Kasumi-1 (cell line): Measurements from ENCODE around the gene PDAP1.
A peak's percentile ranks its signal among the peaks of the same experiment; 100 is the strongest.

Experiments
- DNase-seq, 2 experiments: peaks; one replicate each; lab custom pipeline; 2025; lab: John Stamatoyannopoulos, UW

PDAP1 gene

DNA sequence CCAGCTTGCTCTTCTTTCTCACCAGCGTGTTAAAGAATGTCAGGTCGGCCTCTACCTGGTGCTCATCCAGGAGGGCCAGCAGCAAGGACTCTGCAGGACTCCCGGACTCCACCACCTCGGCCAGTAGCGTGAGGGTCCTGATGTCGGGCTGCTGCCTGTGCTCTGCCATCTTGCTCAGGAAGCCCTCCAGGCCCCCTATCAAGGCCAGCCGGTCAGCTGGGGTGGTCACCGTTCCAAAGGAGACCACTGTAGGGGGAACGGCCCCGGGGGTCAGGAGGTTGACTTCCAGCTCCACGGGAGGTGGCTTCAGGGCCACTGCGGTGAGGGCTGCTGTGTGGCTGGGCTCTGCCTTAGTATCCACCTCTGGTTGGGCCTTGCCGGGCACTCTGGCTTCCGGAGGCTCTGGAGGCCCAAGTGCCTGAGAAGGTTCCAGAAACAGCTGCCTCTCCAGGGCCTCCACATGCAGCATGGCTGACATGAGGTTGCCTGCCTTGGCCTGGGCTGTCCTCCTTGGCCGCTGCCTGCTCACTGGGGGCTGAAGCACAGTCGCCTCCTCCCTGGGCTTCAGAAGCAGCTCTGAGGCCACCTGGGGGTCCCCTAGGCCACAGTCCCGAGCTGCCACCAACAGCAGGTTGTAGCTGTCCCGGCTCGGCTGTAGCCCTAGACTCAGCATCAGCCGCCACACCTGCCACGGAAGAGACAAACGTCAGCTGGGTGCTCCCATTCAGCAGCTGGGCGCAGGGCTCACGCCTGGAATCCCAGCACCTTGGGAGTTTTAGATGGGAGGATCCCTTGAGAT lies 16.7 kb upstream of the PDAP1 start:
- no peak for DNase-seq

GRCh38 chr7:99422625-99423024 lies 14.2 kb upstream of the PDAP1 start:
- DNase-seq = no peak

GRCh38 chr7:99422186-99422585 lies 13.8 kb upstream of the PDAP1 start:
- no peak for DNase-seq

GRCh38 chr7:99420986-99421385 lies 12.6 kb upstream of the PDAP1 start:
- no peak for DNase-seq

DNA sequence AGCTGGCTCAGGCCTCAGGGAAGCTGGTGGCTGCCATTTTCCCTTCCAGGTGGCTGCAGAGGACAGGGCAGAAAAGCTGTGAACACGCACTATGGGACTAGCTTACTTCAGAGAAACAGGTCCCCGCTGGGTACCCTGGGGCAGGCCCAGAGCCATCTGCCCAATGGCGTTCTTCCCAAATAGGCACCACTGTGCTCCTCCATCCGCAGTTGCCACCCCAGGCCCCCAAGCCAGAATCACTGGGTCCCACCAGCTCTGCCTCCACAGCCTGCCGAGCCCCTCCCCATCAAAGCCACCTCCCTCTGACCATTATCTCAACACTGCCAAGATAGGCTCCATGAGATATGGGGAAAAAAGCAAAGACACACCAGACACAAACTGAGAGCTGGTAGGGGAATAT lies 11.8 kb upstream of the PDAP1 start:
- DNase-seq = no peak

DNA sequence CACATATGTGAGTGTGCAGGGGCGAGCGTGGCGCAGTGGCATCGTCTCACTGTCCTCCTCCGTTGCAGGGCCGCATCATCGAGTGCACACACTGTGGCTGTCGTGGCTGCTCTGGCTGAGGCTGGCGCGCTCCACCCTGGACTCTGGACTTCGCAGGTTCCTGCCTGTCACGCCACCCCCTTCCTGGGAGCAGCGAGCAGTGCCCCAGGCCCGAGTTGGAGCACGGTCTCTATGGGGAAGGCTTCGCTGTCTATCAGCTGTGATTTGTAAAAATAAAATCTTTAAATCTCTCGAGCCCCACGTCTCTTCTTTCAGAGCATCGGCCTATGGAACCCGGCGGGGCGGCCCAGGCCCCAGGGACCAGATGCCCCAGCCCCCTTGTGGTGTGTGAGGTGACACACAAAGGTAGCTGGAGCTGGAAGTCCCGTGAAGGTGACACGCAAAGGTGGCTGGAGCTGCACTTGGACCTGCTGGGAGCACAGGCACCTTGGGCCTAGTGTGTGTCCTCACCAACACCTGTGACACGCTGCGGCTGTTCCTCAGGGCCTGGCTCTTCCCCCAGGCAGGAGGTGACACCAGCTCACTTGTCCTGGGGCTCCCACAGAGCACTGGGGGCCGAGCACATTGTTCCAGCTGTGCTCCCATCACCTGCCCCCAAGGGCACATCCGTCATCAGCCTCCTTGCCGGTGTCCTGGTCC lies 11.1 kb upstream of the PDAP1 start:
- DNase-seq = no peak

- no peak for DNase-seq
These were observed 9.9 kb upstream of the PDAP1 start for GRCh38 chr7:99418260-99418659.

DNA sequence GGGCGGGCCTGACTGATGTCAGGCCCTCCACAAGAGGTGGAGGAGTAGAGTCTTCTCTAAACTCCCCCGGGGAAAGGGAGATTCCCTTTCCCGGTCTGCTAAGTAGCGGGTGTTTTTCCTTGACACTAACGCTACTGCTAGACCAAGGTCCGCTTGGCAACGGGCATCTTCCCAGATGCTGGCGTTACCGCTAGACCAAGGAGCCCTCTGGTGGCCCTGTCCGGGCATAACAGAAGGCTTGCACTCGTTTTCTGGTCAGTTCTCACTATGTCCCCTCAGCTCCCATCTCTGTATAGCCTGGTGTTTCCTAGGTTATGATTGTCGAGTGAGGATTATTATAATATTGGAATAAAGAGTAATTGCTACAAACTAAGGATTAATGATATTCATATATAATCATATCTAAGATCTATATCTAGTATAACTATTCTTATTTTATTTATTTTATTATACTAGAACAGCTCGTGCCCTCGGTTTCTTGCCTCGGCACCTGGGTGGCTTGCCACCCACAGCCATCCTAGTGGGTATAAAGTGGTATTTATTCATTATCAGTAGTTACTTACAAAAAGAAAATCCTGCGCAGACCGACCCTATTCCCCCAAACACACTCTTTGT lies 7.2 kb upstream of the PDAP1 start:
- DNase-seq = peak; percentile 39 to 53

DNA sequence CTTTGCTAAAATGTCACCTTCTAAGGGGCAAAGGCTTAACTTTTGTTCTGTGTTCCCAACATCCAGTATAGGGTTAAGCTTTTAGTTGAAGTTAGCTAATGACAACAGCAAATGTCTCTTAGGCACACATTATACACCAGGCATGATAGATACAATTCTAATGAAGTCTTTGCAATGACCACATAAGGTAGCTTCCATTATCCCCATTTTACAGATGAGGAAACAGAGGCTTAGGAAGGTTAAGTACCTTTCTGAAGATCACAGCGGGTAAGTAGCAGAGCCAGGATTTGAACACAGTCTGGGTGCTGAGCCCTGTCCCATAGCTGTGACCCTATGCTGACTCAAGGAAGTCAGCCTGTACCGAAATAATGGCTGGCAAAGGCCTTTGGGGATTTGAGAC lies 2.2 kb upstream of the PDAP1 start:
- no peak for DNase-seq

GRCh38 chr7:99409806-99410205 lies 1.4 kb upstream of the PDAP1 start:
- no peak for DNase-seq

GRCh38 chr7:99409192-99409572 lies 785 bp upstream of the PDAP1 start:
- peak; percentile 52 to 64 for DNase-seq

GRCh38 chr7:99407872-99408378 lies 472 bp downstream of the PDAP1 start:
- DNase-seq = peak in 1 of 2 experiments; percentile 46

- no peak for DNase-seq
These were observed 1.8 kb downstream of the PDAP1 start for GRCh38 chr7:99406557-99406956.

GRCh38 chr7:99404977-99405320 lies 3.4 kb downstream of the PDAP1 start:
- no peak for DNase-seq

DNA sequence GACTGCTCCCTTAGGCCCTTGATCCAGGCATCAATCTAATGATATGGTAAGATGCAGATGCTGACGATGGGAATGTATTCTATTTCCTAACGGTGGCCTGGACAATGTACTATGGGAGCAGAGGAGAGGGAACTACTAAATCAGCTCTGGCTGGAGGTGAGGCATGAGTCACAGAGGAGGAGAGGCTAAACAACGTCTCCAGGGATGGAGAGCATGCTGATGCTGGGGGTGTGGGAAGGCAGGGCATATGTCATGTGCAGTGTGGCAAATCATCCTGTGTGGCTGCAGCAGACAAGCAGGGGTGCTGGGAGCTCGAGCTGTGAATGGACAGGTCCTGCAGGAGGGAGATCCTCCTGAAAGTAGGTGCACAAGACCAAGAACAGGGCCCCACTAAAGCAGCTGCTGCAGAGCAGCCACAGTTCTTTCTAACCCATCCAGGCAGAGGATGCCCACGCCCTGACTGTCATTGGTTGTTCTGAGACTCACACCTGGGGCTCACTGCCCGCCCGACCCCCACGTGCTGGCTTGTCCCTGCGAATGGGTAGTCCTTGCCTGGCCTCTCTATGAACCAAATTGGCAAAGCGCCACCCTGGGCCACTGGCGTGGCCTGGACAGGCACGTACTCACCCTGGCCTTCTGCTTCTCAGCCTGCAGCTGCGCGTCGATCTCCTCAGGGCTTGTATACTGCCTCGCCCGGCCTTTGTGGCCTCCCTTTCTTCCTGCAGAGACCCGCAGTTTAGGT lies 4.0 kb downstream of the PDAP1 start:
- DNase-seq = no peak

- DNase-seq = no peak
These were observed 4.6 kb downstream of the PDAP1 start for GRCh38 chr7:99403764-99404163.

- DNase-seq = no peak
These were observed 5.5 kb downstream of the PDAP1 start for GRCh38 chr7:99402854-99403253.

DNA sequence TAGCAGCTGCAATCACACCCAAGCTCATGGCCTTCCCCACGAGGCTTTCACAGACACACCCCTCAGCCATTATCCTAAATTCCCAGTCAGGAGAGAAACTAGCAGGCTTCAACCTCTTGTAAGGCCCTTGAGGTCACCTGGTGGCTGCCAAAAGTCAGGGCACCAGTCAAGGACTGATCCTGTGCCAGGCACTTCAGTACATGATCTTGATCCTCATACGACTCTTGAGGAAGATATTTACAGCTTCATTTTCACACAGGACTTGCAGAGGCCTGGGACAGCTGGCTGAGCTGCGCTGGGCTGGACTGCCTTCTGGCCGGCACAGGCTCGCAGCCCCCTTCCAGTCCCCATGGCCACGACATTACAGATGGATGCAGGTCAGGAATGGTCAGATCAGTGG lies 8.8 kb downstream of the PDAP1 start:
- no peak for DNase-seq

- no peak for DNase-seq
These were observed 9.4 kb downstream of the PDAP1 start for GRCh38 chr7:99398891-99399445.

GRCh38 chr7:99397297-99397983 lies 11.0 kb downstream of the PDAP1 start:
- DNase-seq = no peak
